Lower lobe of right lung (tissue), 2 donors: ENCODE measurements around the gene FAM180A. TPM values are rescaled to one million over a fixed set of nuclear protein-coding genes. Genes with fewer than 3 reads are reported as not detected.

Source experiments
- ATAC-seq, 2 donors: fragments of 200-7000 bp; cut with Tn5 transposase; one replicate each; pipeline ENCODE4 v1.9.1; 2020 to 2022; ENCODE audit warnings: mild to moderate bottlenecking in 2 of 2, moderate library complexity in 2 of 2
- DNase-seq: peaks from one replicate; pipeline ENCODE4 v3.0.0-alpha.2; 2020
- H3K27ac ChIP-seq: fragments of 200-600 bp; one replicate; pipeline ENCODE4 v1.8.0; 2022
- H3K27me3 ChIP-seq: fragments of 200-600 bp; one replicate; pipeline ENCODE4 v1.8.0; 2022; ENCODE audit warnings: low read depth
- H3K36me3 ChIP-seq: fragments of 200-600 bp; one replicate; pipeline ENCODE4 v1.8.0; 2022; ENCODE audit warnings: mild to moderate bottlenecking
- H3K4me1 ChIP-seq: fragments of 200-600 bp; one replicate; pipeline ENCODE4 v1.8.0; 2022
- H3K4me3 ChIP-seq: fragments of 200-600 bp; one replicate; pipeline ENCODE4 v1.8.0; 2022; ENCODE audit warnings: mild to moderate bottlenecking
- H3K9me3 ChIP-seq: fragments of 200-600 bp; one replicate; pipeline ENCODE4 v1.8.0; 2022
- CTCF ChIP-seq: fragments of 200-600 bp; IDR thresholded peaks from one replicate; pipeline ENCODE4 v1.8.0; 2022; ENCODE audit warnings: antibody characterized with exemption, mild to moderate bottlenecking
- intact Hi-C: fragments of 100-400 bp; cut with DNase I; formaldehyde crosslinking; loops from one replicate; pipeline ENCODE4 v1.11.0; 2022
- total RNA-seq: library from RNA; stranded (reverse); fragmentation: NEBNext Ultra II Directional; extraction: Animal tissue kit (Norgen Biotek cat#: 25700); gene quantifications from one replicate; pipeline ENCODE4 v1.2.1, GENCODE V29; 2021
- donor health status: DM: no; HTN: yes; CAD: no; lungs with severe emphysema.

FAM180A gene
- total RNA-seq, 1 donor from 2014 or later: 3.0 TPM

- no peak overlapping the region for H3K4me3 ChIP-seq
- no peak overlapping the region for H3K27ac ChIP-seq
- no peak for TF ChIP-seq CTCF
- H3K4me1 ChIP-seq: no peaks in the 10 kb centered on the region
- H3K36me3 ChIP-seq: no peaks in the 10 kb centered on the region
- intact Hi-C loops: no loop called here
- DNase-seq (no peak), ATAC-seq (no peak)
- H3K27me3 ChIP-seq: no peaks in the 10 kb centered on the region
- H3K9me3 ChIP-seq: no peaks in the 10 kb centered on the region
Observed at GRCh38 chr7:135712796-135713195, 35.8 kb downstream of the FAM180A start.

GRCh38 chr7:135712182-135712782 is 36.3 kb downstream of the FAM180A start:
- no peaks in the 10 kb centered on the region for H3K4me1 ChIP-seq
- no peaks in the 10 kb centered on the region for H3K9me3 ChIP-seq
- H3K27ac ChIP-seq: no peak overlapping the region
- DNase-seq (no peak), ATAC-seq (no peak)
- TF ChIP-seq CTCF: no peak
- H3K4me3 ChIP-seq: no peak overlapping the region
- no peaks in the 10 kb centered on the region for H3K36me3 ChIP-seq
- intact Hi-C loops: no loop called here
- no peaks in the 10 kb centered on the region for H3K27me3 ChIP-seq

- H3K9me3 ChIP-seq: no peaks in the 10 kb centered on the region
- H3K4me1 ChIP-seq: no peaks in the 10 kb centered on the region
- no peaks in the 10 kb centered on the region for H3K36me3 ChIP-seq
- intact Hi-C loops: no loop called here
- ATAC-seq: no peak
- no peak overlapping the region for H3K4me3 ChIP-seq
- no peaks in the 10 kb centered on the region for H3K27me3 ChIP-seq
- DNase-seq: no peak
- no peak for TF ChIP-seq CTCF
- H3K27ac ChIP-seq: no peak overlapping the region
Observed at GRCh38 chr7:135711139-135711469, 37.5 kb downstream of the FAM180A start.

- ATAC-seq: peak; percentile 29 to 60
- H3K36me3 ChIP-seq: no peaks in the 10 kb centered on the region
- intact Hi-C loops: no loop called here
- H3K27me3 ChIP-seq: no peaks in the 10 kb centered on the region
- DNase-seq: no peak
- H3K4me1 ChIP-seq: no peaks in the 10 kb centered on the region
- no peak overlapping the region for H3K4me3 ChIP-seq
- H3K9me3 ChIP-seq: no peaks in the 10 kb centered on the region
- H3K27ac ChIP-seq: no peak overlapping the region
- TF ChIP-seq CTCF: peak; percentile 65
Observed at GRCh38 chr7:135710417-135711138, 38.0 kb downstream of the FAM180A start.

- no peaks in the 10 kb centered on the region for H3K27me3 ChIP-seq
- no peaks in the 10 kb centered on the region for H3K36me3 ChIP-seq
- intact Hi-C loops: no loop called here
- H3K27ac ChIP-seq: no peak overlapping the region
- ATAC-seq (no peak), DNase-seq (no peak)
- no peak overlapping the region for H3K4me3 ChIP-seq
- no peaks in the 10 kb centered on the region for H3K9me3 ChIP-seq
- H3K4me1 ChIP-seq: no peaks in the 10 kb centered on the region
- no peak for TF ChIP-seq CTCF
Observed at GRCh38 chr7:135709508-135709907, 39.1 kb downstream of the FAM180A start.
